HG03095 (cell line): ENCODE results near the gene ZNF618.

Experiments
- ATAC-seq: cut with Tn5 transposase; IDR thresholded peaks from one replicate; pipeline ENCODE4 v1.9.1; 2021; ENCODE audit warnings: moderate library complexity; ENCODE audit not compliant: unreplicated experiment

The ZNF618 gene

GRCh38 chr9:114053246-114054005 is 177.3 kb downstream of the ZNF618 start:
- no peak for ATAC-seq

DNA sequence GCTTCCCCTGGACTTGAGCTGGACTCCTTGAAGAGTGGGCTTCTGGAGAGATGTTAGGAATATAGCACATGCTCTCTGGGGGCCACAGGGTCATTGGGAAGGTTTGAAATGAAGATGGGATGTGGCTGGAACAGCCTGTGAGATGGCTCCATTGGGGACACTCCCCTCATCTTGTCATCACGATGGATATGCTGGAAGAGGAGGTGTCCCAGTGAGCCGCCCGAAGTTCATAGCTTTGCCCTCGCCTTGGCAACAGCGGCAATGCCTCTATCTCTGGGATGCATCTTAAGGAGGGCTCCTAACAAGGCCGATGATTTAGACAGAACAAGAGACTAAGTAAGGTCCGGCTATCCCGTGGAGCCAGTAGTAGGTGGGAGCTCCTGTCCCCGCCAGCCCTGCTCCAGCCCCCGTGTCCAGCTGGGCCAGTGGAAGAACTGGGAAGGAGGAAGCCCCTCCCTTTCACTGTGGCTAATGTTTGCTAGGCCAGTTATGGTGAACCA is 178.1 kb downstream of the ZNF618 start:
- no peak for ATAC-seq

- no peak for ATAC-seq
These were observed 179.0 kb downstream of the ZNF618 start for GRCh38 chr9:114055061-114055460.

DNA sequence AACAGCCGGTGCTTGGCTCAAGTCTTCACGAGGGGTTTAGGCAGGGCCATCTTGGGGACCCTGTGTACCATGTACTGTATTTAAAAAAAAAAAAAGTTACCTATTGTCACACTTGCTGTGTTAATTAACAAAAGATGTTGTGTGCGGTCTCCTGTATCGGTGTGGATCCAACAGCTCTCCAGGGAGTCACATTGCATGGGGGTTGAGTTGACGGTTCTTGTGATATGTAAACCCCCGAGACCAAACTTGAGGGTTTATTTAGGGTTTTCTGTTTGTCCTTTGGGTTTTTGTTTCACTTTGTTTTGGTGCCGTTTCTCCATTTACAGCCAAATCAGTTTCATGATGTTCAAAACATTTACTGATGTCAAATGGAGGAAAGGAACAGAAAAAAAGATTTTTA is 179.8 kb downstream of the ZNF618 start:
- ATAC-seq: no peak

- ATAC-seq: no peak
These were observed 180.4 kb downstream of the ZNF618 start for GRCh38 chr9:114056527-114056926.

- no peak for ATAC-seq
These were observed 181.2 kb downstream of the ZNF618 start for GRCh38 chr9:114057161-114057885.

DNA sequence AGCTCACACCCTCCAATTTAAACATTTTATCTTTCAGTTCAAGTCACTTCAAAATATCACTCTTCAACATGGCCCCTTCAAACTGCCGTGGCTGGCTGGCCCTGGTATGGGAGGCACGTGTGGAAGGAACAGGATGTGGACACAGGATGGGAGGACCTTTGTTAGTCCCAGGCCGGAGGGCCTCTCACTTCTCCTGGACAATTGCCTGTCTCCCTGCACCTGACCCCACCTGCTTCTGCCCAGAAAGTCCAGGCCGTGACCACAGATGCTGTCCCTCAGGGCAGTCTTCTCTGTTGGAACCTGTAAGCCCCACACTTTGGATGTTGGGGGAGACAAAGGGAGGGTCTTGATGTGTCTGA is 182.6 kb downstream of the ZNF618 start:
- no peak for ATAC-seq

DNA sequence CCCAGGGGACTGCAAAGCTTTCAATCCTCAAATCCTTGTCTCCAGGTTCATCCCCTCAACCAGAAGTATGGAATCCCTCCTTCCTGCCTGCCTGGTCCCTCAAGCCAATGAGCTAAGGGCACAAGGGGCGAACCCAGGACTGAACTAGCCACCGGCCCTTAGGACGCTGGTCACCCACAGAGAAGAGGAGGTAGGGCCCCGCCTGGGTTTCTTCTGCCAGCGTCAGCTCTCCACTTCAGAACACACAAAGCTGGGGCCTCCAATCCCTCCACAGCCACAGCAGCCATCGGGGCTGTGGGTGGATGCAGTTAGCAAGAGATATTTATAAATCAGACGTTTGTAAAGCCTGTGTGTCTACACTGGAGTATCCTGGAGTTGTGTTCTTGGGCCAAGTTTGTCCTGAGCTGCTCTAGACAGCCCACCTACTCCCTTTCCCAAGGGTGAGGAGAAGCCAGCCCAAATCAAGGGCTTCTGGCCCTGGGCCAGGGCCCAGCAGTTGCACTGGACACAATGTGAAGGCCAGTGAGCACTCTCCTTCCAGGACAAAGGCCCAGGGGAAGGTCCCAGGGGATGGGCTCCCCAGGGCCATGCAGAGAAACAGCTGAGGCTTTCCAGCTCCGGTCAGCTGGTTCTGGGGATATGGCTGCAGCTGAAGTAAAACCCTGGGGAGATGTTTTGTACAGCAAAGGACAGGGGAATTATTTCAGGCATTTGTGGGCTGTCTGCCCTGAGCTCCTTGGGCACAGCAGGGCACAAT is 183.1 kb downstream of the ZNF618 start:
- ATAC-seq: no peak

DNA sequence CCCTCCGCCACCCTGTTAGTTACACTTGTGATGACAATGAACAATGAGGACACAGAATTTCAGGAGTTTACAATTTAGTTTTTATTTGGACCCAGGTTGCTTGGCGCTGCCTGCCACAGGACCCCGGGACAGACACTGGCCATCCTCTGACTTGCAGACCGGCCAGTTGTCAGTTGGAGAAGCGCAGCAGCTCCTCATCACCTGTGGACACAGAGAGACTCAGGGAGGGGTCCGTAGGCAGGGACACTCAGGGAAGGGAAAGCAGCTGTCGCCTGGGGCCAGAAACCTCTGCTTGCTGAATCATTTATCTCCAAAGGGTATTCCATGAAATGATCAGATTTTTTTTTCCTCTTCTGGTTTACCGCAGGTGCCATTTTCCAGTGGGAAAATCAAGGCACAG is 184.0 kb downstream of the ZNF618 start:
- ATAC-seq: no peak

GRCh38 chr9:114060711-114061110 is 184.6 kb downstream of the ZNF618 start:
- ATAC-seq: no peak

DNA sequence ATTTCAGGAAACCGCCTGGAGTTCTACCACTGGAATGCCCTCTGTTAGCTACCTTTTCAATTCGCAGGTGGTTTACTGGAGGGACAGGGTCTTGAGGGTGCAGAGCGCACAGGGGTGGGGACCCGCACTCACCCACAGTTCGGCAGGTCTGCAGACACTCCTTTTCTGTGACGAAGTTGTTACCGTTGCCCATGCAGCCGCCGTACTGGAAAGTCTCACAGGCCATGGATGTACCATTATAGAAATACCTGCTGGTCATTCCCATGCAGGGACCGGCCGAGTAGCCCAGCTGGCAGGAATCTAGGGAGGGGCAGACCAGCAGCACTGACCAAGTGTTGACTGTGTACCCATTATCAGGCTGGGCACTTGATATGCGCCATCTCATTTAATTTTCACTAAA is 185.2 kb downstream of the ZNF618 start:
- ATAC-seq: no peak

DNA sequence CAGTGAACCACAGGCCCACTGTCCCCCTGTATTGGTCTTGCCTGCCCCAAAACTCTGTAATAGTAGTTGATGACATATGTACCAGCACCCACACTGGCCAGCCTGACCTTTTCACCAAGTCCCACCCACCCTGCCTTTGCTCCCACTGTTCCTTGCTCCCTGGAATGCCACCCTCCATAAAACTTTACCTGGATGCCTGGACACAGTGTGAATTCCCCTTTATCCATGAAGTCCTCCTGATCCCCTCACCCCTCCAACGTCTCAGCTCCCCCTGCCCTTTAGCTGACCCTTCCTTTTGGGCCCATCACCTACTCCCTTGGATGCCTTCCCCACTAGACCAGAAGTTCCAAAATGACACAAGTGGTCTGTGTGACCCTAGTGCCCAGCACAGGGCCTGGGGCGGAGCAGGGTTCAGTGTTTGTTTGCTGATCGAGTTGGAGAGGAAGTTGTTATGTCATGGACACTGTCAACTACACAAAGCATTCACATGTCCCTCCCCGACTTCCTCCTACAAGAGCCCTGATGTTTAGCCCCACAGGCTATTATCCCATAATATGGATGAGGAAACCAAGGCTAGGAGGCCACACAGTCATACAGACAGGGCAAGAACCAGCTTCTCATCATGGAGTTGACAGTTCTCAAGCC is 185.8 kb downstream of the ZNF618 start:
- ATAC-seq: no peak

DNA sequence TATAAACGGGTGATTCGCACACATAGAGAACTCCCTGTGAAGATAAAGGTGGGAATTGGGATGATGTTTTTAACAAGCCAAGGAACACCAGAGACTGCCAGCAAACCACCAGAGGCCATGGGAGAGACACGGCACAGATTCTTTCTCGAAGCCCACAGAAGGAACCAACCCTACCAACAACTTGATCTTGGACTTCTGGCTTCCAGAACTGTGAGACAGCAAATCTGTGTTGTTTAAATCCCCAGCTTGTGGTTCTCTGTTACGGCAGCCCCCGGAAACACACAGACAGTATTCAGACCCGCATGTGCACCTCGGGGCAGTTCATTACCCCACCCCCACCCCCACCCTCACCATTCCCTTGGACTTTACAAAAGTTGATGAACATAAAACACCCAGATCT is 189.2 kb downstream of the ZNF618 start:
- ATAC-seq: no peak

DNA sequence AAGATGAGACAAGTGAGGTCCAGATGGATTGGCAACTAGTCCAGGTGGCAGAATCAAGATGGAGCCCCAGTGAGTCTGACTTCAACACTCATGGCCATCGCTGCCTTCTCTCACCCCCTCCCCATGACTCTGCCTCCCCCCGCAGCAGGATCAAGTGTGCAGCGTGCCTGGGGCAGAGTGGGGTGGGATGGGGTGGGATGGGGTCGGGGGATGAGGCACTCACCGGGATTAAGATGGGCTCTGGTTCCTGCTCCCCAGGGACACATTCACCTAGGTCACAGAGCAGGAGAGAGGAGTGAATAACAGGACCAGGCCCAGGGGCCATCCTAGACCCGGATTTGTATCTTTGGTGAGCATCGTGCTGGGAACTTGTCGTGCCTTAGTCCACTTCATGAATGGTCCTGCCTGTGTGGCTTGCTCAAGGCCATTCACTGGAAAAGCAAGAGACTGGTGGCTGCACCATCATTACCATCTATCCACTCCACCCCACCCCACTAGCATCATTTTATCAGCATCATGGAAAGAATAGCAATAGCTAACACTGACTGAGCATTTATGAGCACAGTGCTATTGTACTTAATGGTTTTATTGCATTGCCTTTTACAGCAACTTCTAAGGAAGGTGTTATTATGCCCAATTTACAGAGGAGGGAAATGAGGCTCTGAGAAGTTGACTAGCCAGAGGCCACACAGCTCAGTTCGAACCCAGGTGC is 193.5 kb downstream of the ZNF618 start:
- ATAC-seq: no peak

DNA sequence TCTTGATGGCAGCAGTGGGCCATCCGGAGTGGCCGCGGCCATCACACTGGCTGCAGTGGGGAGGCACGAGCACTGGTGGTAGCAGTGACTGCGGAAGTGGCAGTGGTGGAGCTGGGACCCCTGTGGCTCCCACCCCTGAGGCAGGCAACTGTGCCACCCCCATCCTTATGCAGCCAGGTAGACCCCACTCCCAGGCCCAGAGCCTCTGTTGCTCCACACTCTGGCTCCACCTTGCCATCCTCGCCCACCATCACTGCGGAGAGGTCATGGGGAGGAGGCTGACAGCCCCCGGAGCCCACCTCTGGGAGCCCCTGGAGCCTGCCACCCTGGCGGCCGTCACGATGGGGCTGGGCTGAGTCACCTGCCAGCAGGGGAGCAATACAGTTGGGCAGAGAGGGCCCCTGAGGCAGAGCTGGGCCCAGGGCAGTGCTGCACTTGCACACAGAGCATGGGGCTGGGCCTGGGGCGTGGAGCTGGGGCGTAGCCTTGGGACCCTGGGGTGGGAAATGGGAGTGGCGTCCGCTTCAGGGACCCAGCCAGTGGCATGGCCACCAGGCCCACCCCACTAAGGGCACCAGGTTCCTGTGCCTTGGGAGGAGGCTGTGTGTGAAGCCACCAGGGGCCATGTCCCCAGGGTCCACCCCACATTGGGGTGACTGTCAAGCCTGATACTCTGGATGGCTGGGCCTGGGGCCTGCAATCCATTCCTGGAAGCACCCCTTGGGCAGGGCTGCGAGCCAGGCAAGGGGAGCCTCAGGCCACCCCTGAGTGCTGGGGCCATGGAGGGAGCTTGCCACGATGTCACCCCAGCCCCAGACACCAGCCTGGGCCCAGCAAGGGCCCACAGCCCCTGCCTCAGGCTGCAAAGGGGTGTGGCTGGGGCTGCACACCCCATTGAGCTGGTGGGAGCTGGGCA is 194.3 kb downstream of the ZNF618 start:
- ATAC-seq: no peak

GRCh38 chr9:114071197-114071795 is 195.2 kb downstream of the ZNF618 start:
- ATAC-seq: no peak

DNA sequence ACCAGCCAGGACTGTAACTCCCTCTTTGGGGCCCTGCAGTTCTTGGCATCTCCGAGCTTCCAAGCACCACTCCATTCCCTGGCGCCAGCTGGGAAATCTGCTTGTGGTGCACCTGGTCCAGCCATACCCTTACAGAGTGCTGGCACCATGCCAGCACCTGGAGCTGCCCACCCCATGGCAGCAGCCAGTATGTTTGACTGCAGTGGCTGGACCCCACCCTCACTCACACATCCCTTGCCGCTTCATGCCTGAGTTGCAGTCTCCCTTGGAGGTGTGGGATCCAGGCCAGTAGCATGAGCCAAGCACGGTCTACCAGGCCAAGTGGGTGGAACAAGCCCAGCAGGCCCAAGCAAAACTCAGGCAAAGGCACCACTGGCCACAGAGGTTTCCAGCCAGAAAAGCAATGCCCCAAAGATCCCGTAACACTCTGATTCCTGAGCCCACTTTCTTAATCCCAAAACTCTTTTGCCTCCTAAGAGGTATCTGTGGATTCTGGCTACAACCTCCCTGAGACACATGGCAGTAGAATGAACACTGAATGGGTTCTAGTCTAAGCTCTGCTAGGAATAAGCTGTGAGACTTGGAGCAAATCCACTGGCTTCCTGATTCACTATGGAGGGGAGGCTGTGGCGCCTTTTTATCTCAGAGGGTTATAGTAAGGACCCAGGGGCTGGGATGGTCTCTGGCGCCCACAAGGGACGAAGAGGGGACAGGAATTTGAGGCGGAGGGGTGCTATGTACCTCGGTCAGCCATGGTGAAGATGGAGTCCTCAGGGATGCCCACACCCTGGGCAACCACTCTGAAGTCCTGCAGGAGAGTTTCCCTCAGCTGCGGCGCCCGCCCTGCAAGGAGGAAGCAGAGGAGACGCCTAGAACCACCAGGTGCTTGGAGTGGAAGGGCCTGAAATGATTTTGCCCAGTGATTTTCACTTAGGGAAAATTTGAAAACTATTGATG is 196.4 kb downstream of the ZNF618 start:
- no peak for ATAC-seq

- no peak for ATAC-seq
These were observed 199.5 kb downstream of the ZNF618 start for GRCh38 chr9:114075602-114076001.
